ENCODE results near the gene PI4K2B.

DNA sequence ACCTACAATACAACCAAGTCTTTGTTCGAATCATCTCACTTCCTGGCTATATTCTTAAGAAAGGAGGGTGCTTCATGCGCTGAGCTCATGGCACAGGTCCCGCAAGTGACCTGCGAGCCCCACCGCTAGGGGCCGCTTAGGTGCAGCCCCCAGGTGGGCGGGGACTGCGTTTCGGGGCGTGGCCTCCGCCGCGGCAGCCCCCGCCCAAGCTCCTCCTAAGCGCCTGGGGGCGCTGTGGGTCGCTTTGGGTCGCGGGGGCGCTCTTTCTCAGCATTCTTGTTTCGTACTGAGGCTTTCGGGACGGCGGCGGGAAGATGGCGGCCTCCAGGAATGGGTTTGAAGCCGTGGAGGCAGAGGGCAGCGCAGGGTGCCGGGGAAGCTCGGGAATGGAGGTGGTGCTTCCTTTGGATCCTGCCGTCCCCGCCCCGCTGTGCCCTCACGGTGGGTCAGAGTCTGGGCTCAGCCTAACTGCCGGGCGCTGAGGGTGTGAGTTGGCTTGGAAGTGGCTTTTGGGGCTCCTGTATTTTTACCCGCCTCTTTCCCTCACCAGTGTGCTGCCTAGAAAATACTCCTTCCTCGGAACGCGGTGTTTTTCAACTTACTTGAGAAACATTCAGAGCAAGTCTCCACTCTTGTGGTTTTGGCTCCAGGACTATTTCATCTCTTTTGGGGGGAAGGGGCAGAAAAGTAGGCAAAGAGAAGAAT lies 78.8 kb downstream of the PI4K2B start, which contains the start of gene ZCCHC4:
- TF ChIP-seq SUZ12 (IDR thresholded peaks at IDR 0.05) (no peak), CTBP1 (IDR thresholded peaks at IDR 0.05; ENCODE audit: borderline replicate concordance) (no peak), SP1 (IDR thresholded peaks at IDR 0.05) (no peak; the same call in 1 of the 2 replicates), FOXK2 (IDR thresholded peaks at IDR 0.05) (no peak), HDGF (IDR thresholded peaks at IDR 0.05; ENCODE audit: borderline replicate concordance) (no peak), FOXM1 (IDR thresholded peaks at IDR 0.05; ENCODE audit: borderline replicate concordance) (no peak; the same call in 1 of the 2 replicates), ELF4 (IDR thresholded peaks at IDR 0.05) (no peak), ARNT (IDR thresholded peaks at IDR 0.05) (0 out of 2 replicates have a peak, but pooled peaks have one; percentile 52), NFRKB (IDR thresholded peaks at IDR 0.05) (peak; percentile 63; the same call in 1 of the 2 replicates), LEF1 (IDR thresholded peaks at IDR 0.05; ENCODE audit: borderline replicate concordance) (no peak), PKNOX1 (IDR thresholded peaks at IDR 0.05) (no peak), ZNF384 (IDR thresholded peaks at IDR 0.05) (no peak), TARDBP (IDR thresholded peaks at IDR 0.05) (no peak)

Data from HEK293T (cell line).